Measurements from ENCODE around the gene RHBDF2.
A peak's percentile ranks its signal among the peaks of the same experiment; 100 is the strongest.
"Not testable (repeated sequence)": the region's sequence is repeated elsewhere in the genome, so short reads cannot be mapped to it uniquely, and the experiment has no call there.

Gene RHBDF2

GRCh38 chr17:76528156-76528527 lies 26.9 kb upstream of the RHBDF2 start:
- no peak for TF ChIP-seq CTCF (conservative IDR thresholded peaks at IDR 0.05; ENCODE audit: low read length)
- DNase-seq (ENCODE audit: low read depth): no peak
- no peak overlapping the region for H3K4me3 ChIP-seq (ENCODE audit: low read length)

GRCh38 chr17:76527430-76528111 lies 26.3 kb upstream of the RHBDF2 start:
- no peak for TF ChIP-seq CTCF (conservative IDR thresholded peaks at IDR 0.05; ENCODE audit: low read length)
- no peak overlapping the region for H3K4me3 ChIP-seq (ENCODE audit: low read length)
- DNase-seq (ENCODE audit: low read depth): peak; percentile 15

- H3K4me3 ChIP-seq (ENCODE audit: low read length); DNase-seq (ENCODE audit: low read depth): not testable (repeated sequence)
Observed at GRCh38 chr17:76527016-76527415, 25.8 kb upstream of the RHBDF2 start.

GRCh38 chr17:76525513-76525833 lies 24.2 kb upstream of the RHBDF2 start:
- DNase-seq (ENCODE audit: low read depth); H3K4me3 ChIP-seq (ENCODE audit: low read length): not testable (repeated sequence)

- TF ChIP-seq CTCF (conservative IDR thresholded peaks at IDR 0.05; ENCODE audit: low read length): no peak
- DNase-seq (ENCODE audit: low read depth): peak; percentile 62
Observed at GRCh38 chr17:76524598-76525512, 23.6 kb upstream of the RHBDF2 start.

GRCh38 chr17:76523084-76524037 lies 22.1 kb upstream of the RHBDF2 start:
- peak; percentile 47 for DNase-seq (ENCODE audit: low read depth)
- TF ChIP-seq CTCF (conservative IDR thresholded peaks at IDR 0.05; ENCODE audit: low read length): peak; percentile 96

More at GRCh38 chr17:76524598-76525512, 23.6 kb upstream of the RHBDF2 start:
- H3K4me3 ChIP-seq (ENCODE audit: low read length): no peak overlapping the region

GRCh38 chr17:76521683-76522082 lies 20.5 kb upstream of the RHBDF2 start:
- not testable (repeated sequence) for H3K4me3 ChIP-seq (ENCODE audit: low read length)

More at GRCh38 chr17:76523084-76524037, 22.1 kb upstream of the RHBDF2 start:
- H3K4me3 ChIP-seq (ENCODE audit: low read length): no peak overlapping the region

GRCh38 chr17:76521262-76521661 lies 20.0 kb upstream of the RHBDF2 start:
- no peak overlapping the region for H3K4me3 ChIP-seq (ENCODE audit: low read length)
- TF ChIP-seq CTCF (conservative IDR thresholded peaks at IDR 0.05; ENCODE audit: low read length): no peak
- no peak for DNase-seq (ENCODE audit: low read depth)

More at GRCh38 chr17:76521683-76522082, 20.5 kb upstream of the RHBDF2 start:
- DNase-seq (ENCODE audit: low read depth): not testable (repeated sequence)
